ENCODE results near the gene COL27A1.
"Not testable (repeated sequence)": the region's sequence is repeated elsewhere in the genome, so short reads cannot be mapped to it uniquely, and the experiment has no call there.

The COL27A1 gene

DNA sequence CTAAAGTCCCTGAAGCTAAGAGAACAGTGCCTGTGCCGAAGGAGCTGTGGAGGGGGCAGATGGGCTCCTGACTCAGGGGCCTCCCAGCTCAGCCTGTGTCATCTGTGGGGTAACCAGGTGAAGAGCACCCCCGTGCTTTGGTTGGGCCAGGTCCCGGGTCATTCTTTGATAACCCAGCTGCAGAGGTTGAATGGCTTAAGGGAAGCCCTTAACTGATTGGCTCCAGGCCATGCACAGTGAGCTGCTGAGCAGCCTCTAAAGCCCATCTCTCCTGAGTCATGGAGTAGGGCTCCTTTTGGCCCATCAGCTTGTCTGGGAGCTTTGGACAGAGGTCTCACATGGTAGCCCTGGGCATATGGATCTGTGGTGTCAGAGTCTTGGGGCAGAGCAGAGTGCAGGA is 28.7 kb downstream of the COL27A1 start:
- DNase-seq (ENCODE audit: low read depth in 2 of 2), result no peak

DNA sequence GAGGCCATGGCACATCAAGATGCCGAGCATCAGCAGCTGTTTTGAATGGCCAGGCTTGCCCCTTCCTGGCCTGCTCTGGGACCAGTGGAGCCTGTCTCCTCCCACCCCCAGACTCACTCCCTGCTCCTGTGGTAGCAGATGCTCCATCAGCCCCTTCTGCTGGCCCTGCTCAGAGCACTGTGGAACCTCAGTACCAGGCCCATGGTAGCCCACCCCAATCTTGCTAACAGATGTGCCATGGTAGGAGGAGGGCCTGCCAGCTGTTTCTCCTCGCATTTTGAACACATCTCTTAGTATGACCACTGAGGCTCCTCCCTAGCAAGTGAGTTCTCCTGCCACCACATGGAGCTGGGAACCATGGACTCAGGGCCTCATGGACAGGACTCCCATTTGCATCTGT is 29.5 kb downstream of the COL27A1 start:
- DNase-seq (ENCODE audit: low read depth in 2 of 2), result no peak

DNA sequence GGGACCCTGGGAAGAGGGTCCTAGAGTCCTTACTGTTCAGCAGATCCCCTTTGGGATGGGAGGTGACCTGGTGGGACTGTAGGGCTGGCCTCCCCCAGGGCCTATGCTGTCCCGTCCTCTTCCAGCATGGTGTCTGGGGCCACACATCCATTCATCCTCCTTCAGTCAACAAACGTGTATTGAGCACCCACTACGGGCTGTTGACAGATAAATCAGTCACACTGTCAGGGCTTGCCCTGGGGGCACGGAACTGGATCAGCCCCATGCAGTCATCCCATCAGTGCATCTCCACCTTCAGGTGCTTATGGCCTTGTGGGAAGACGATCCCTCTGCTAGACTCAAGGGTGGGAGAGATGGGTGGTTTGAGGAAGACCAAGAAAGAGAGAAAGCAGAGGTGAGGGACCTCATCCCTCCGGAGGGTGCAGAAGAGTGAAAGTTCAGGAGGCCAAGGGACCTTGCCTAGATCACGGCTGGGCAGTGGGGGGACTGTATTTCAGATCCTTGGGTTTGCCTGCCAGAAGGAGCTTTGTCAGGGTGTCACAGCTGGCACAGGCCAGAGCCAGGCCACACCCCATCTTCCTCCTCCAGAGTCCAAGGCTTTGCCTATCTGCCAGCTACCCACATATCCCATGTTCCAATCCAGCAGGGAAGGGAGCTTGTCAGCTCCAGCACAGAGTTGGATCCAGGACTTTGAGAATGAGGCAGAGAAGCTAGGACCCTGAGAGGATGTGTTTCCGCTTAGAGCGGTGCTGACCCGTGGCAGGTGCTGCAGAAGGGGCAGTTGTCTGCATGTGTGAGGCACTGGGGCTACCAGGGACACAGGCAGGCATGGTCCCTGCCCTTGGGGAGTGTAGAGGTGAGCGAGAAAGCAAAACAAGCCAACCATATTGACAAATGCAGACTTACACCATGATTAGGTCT is 30.5 kb downstream of the COL27A1 start:
- DNase-seq (ENCODE audit: low read depth in 2 of 2), result no peak

DNA sequence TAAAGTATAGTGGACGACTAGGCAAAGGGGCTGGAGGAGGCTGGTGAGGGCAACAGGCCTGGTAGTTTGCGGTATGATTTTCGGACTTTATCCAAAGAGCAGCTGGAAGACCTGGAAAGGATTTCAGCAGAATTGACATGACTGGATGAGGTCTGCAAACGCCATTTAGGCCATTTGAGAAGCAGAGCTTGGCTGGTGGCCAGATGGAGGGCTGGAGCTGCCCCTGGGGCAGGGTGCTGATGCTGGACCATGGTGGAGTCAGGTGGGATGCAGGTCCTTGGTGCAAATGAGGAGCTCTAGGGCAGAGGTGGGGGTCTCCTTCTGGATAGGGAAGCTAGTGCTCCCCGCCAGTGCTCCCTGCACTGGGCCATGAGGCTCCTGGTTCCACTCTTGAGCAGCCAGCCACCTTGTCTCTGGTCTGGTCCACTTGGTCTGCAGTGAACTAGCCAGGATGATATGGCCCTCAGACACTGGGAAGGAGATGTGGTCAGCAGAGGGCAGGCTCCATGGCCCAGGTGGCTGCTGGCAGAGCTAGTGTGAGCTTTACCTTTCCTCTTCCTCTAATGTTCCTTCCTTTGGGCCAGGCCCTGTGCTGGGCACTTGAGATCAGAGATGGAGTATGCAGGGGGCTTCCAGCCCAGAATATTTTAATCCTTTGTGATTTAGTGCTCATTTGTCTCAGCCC is 31.4 kb downstream of the COL27A1 start:
- no peak for DNase-seq (ENCODE audit: low read depth in 2 of 2)

DNA sequence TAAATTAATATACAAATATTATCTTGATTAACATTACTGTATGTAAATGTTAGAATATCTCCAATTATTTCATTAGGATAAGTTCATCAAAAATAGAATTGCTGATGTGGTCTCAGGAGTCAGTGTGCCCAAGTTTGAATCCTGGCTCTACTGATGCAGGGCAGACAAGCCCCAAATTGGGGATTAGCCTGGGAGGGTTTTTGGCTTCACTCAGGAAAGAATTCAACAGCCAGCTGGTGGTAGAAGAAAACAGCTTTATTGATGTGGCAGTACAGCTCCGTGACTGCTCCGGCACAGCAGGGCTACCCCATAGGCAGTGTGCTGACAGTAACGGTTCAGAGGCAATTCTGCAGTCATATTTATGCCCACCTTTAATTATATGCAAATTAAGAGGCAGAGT is 32.5 kb downstream of the COL27A1 start:
- no peak for DNase-seq (ENCODE audit: low read depth in 2 of 2)

DNA sequence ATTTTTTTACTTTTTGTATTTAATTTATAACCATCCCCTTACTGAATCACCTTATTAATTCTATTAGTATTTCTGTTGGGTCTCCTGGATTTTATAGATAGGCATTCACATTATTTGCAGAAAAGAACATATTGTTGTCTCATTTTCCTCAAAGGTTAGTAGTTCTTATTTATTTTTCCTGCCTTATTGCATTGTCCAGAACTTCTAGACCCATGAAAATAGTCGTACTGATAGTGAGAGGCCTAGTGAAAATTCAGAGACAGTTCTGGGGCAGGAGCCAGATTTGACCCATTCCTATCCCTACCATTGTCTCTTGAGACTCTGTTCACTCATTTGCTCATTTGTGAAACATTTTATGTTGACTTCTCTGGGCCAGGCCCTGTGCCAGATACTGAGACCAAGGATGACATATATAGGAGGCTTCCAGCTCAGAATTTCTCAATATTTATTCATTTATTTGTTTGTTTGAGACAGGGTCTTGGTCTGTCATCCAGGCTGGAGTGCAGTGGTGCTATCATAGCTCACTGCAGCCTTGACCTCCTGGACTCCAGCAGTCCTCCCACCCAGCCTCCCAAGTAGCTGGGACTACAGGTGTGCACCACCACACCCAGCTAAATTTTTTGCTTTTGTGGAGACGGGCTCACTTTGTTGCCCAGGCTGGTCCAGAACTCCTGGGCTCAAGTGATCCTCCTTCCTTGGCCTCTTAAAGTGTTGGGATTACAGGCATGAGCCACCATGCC is 34.7 kb downstream of the COL27A1 start:
- DNase-seq (ENCODE audit: low read depth in 2 of 2), result no peak

DNA sequence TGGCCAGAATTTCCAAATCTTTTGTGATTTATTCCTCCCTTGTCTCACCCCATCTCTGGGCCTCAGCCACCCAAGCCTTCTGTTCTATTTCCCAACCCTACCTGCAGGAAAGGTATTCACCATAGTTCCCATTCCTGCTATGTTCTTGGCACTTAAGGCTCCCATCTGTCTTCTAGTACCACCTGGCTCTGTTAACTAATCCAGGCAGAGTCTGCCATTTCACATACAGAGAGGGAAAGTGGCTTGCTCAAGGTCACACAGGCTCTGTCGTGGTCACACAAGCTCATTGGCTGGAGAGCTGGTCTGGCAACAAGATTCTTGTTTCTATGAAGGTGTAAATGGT is 35.2 kb downstream of the COL27A1 start:
- DNase-seq (ENCODE audit: low read depth in 2 of 2), result no peak

DNA sequence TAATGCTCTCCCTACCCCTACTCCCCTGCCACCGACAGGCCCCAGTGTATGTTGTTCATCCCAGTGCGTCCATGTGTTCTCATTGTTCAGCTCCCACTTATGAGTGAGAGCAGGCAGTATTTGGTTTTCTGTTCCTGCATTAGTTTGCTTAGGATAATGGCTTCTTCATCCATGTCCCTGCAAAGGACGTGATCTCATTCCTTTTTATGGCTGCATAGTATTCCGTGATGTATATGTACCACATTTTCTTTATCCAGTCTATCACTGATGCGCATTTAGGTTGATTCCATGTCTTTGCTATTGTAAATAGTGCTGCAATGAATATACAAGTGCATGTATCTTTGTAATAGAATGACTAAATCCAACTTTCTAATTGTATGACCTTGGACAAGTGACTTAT is 36.1 kb downstream of the COL27A1 start:
- not testable (repeated sequence) for DNase-seq (ENCODE audit: low read depth in 2 of 2)

DNA sequence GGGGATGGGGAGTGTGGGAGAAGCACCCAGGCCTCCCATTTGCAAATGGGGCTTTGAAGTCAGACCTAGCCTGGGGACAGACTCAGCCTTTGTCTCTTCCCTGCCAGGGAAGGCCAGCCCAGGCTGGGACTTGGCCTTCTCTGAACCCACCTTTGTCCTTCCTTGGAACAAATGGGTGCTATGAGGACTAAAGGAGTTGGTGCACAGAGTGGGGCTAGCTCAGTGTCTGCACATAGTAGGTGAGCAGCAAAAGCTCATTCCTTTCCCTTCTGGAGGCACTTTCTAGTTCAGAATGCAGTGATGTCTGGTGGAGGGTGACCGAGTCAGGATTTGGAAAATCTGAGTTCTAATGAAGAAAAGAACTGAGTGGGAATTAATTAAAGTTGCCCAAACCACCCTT is 37.2 kb downstream of the COL27A1 start:
- no peak for DNase-seq (ENCODE audit: low read depth in 2 of 2)

DNA sequence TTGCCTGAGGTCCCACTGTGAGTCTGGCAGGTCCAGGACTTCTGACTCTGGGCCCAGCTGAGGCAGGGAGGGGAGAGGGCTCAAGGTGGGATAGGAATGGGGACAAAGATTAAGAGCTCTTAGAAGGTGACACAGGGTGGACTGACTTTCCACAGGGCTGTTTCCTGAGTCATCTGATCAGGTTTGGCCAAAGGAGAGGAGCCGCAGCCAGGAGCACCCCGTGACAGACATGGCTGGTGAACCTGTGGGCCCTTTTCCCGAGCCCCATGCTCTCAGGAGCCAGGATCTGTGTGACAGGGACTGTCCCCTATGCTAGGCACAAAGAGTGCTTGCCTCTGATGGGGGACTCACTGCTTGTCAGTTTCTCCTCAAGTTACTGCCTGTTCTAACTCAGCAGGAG is 37.8 kb downstream of the COL27A1 start:
- DNase-seq (ENCODE audit: low read depth in 2 of 2), result no peak

DNA sequence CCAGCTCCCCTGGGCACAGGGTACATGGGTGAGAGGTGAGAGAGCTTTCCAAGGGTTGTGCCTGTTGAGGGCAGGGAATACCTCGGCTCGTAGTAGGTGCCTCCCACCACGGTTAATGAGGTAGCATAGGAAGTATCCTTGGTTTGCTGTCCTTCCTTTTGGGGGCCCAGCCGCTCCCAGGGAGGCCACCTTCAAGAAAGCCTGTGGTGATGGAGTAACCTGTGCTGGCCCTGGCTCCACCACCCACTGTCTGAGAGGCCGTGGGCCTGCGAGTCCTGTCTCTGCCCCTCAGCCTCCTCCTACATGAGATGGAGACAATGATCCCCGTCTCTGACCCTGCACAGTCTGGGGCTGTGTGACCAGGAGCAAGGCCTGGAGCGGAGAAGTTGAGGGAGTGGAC is 40.8 kb downstream of the COL27A1 start:
- no peak for DNase-seq (ENCODE audit: low read depth in 2 of 2)

DNA sequence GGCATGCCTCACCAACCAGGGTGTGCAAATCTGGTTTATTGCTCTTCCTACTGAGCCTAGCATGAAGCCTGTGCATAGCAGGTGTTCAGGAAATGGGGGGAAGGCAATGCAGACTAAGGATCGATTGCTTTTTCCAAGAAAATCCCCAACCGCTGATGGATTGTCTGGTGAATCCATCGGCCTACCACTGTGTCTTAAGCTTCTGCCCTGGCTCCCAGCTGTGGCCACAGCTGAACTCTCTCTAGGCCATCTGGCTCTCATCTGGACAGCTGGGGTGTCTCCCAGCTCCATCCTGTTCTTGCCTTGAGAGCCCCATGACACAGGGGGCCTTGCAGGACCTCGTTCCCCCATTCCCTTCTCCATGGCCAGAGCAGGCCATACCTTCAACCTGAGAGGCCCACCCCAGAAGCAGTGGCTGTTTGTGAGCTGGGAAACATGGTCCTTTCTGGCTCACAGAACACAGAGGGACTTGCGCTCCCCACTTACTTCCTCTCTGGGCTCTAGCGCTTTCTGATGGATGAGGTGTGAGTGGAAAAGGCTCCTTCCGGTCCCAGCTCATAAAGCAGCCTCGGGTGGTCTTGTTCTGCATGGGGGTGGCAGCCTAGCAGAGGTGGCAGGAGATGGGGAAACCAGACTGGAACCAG is 41.8 kb downstream of the COL27A1 start:
- no peak for DNase-seq (ENCODE audit: low read depth in 2 of 2)

DNA sequence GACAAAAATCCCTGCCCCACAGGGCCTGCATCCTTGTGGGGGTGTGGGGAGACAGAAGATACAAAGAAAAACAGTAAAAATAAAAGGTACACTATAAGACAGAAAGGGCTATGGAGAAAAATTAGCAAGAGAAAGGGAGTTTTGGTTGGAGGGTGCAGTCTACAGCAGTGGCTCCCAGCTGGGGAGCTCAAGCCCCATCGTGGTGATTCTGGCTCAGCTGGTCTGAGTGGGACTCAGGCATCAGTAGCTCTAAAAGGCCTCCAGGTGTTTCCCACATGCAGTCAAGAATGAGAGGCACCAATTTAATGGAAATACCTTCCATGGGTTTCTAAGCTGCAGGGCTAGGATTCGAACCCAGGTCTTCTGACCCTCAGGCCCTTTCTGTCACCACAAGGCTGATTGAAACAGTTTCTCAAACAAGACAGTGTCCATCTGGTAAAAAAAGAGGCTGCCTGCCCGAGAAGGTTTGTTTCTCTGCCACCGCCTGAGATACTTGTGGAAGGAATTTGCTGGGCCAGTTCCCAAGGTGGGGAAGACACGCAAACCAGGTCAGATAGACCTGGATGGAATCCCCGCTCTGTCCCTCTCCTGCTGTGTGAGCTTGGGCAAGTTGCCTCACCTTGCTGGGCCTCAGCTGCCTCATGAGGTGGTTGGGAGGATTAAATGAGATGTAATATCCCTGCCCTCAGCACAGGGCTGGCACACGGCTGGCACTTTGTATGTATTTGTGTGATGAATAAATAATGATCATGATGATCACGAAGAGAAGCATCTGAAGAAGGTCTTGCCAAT is 43.1 kb downstream of the COL27A1 start:
- DNase-seq (ENCODE audit: low read depth in 2 of 2), result no peak

DNA sequence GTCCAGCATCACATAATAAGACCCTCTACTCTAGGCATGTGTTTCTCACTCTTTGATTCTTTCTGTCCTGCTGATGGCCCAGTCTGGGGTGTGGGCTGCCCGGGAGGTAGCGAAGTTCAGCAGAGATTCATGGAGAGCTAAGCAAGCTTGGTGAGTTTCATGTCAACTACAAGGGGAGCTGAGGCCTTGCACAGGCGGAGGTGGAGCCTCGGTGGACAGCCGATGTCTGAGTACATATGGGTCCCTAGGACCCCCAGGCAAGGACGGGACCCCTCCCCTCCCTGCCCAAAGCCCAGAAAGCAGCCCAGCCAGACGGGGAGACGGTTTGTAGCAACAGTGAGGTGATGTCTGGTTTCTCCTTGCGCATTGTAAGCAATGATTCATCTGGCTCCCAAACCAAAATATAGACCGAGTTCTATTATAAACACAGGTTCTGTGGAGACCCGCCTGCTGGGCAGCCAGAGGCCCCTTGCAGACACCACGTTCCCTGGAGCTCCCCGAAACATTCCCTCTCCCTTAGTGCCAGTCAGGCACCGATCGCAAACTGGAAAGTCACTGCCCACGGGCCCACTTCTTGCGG is 45.5 kb downstream of the COL27A1 start:
- DNase-seq (ENCODE audit: low read depth in 2 of 2), result no peak

DNA sequence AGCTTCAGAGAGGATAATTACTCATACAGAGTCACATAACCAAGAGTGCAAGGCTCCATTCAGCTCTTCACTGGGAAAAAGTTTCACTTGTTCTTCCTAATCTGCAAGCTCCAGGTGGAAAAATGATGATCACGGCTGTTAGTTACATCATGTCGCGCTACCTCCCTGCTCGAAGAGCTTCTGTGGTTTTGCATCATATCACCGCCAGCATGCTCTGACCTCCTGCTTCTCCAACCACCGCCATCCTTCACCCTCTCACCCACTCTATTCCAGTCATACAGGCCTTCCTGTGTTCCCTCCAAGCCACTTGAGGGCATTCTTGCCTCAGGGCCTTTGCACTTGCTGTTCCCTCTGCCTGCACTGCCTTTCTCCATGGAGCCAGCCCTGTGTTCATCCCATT is 47.1 kb downstream of the COL27A1 start:
- no peak for DNase-seq (ENCODE audit: low read depth in 2 of 2)

DNA sequence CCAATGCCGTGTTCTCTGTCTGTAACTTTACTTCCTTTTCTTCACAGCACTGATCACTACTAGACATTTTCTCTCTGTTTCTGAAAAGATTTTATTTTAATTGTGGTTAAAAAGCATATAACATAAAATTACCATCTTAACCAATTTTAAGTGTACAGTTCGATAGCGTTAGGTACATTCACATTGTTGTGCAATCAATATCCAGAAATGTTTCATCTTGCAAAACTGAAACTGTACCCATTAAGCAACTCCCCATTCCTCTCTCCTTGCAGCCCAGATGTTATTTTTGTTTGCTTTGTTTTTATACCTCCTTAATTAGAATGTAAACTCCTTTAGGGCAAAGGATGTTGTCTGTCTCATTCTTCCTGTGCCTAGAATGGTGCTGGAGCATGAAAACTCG is 47.5 kb downstream of the COL27A1 start:
- no peak for DNase-seq (ENCODE audit: low read depth in 2 of 2)

DNA sequence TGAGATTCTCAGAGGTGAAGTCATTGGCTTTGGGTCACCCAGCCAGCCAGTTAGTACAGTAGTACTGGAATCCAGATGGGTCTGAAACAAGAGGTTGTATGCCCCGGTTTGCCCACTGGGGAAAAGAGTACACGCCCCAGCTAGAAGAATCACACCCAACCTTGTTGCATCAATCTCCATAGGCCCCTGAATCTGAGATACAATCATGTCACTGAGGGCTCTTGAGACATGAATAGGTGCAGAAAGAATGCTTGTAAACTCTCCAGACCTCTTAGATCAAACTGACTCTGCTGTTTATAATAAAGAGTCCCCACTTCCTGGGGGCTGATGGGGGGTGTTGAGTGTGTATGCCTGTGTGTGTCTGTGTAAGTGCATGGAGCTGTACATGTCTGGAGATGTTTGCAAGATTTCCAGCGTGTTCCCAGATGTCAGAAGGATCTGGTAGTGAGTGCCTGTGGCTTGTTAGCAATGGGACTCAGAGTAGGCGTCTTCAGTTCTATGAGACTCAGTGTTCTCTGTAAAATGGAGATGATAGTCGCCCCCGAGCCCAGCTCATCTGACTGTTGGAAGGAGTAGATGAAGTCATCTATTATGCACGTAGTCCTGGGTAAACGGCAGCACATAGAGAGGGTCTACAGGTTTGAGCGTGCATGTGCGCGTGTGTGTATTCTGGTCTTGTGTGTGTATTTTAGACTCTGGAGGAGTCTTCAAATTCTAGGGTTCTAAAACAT is 48.2 kb downstream of the COL27A1 start:
- no peak for DNase-seq (ENCODE audit: low read depth in 2 of 2)

DNA sequence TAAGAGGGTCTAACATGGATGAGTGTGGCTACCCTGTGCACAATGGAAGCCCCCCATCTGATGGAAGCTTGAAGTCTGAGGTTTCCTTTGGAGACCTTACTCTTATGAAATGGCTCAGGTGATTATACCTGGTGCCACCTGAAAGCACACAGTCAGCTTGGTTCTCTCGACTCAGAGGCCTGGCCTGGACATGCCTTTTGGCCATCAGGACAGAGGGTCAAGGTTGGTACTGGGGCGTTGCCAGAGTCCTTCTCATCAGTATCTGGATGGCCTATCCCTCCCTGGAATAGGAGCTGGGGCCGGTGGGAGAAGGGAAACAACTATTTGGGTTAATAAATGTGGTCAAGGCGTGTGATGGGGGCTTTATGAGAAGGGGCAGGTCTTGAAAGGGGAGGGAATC is 48.9 kb downstream of the COL27A1 start:
- DNase-seq (ENCODE audit: low read depth in 2 of 2), result no peak

DNA sequence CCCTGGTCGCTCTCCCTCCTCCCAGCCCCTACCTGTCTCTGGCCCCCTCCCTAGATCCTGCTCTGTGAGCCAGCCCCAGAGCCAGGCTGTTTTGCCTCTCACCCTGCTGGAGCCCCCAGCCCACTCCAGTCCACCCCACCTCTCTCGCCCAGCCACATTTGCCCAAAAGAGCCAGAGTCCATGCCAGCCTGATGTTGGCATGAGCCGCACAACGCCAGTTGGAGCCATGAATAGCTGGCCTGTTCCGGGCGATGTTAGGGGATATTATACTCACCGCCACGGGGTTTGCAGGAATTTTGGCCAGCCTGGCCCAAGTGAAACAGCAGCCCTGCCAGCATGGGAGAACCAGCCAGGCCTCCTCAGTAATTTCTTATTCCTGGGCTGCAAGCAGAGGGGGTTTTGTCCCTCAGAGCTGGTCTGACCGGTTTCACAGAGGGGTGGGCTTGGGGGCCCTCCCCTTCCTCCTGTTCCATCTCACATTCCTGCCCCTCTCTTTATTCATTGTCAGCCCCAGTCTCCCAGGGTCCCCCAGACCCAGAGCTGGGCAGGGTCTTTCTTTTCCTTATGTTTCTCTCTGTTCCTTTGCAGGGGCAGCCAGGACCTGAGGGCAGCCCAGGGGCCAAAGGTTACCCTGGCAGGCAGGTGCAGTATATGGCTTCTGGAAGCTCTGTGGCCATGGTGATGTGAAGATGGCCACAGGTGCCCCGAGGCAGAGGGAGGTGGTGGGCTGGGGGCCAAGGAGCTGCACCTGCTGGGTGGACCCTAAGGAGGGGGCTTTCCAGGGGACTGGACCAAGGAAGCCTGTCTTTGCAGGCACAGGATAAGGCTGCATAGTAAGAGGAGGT is 50.1 kb downstream of the COL27A1 start:
- no peak for DNase-seq (ENCODE audit: low read depth in 2 of 2)
